ENCODE measurements around the gene LIPN.

DNA sequence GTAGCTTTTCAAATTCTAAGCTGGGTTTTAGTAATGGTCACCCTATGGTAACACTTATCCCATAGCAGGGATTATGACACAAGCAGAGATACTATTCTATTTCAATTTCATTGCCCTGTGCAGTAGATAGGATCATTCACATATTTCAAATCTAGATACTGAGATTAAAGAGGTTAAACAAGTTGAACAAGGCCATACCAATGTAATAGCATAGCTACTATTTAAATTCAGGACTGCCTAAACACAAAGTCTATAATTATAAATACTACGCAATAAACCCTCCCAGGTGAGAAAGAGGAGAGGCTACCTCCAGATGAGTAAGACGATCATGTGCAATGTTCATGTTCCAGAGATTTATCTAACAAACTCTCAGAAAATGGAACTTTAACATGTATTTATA, 43.8 kb downstream of the LIPN start:
- TF ChIP-seq, protein P1, sequence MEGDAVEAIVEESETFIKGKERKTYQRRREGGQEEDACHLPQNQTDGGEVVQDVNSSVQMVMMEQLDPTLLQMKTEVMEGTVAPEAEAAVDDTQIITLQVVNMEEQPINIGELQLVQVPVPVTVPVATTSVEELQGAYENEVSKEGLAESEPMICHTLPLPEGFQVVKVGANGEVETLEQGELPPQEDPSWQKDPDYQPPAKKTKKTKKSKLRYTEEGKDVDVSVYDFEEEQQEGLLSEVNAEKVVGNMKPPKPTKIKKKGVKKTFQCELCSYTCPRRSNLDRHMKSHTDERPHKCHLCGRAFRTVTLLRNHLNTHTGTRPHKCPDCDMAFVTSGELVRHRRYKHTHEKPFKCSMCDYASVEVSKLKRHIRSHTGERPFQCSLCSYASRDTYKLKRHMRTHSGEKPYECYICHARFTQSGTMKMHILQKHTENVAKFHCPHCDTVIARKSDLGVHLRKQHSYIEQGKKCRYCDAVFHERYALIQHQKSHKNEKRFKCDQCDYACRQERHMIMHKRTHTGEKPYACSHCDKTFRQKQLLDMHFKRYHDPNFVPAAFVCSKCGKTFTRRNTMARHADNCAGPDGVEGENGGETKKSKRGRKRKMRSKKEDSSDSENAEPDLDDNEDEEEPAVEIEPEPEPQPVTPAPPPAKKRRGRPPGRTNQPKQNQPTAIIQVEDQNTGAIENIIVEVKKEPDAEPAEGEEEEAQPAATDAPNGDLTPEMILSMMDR (IDR thresholded peaks at IDR 0.05): no peak
- TF ChIP-seq POLR2A (IDR thresholded peaks at IDR 0.05): no peak

All from breast epithelium (tissue), 3 donors.